Sigmoid colon (tissue), 7 donors: Measurements from ENCODE around the gene RMND5A. TPM values are rescaled to one million over a fixed set of nuclear protein-coding genes. Genes with fewer than 3 reads are reported as not detected.
"Not testable (repeated sequence)": the region's sequence is repeated elsewhere in the genome, so short reads cannot be mapped to it uniquely, and the experiment has no call there.

Source experiments
- DNase-seq: peaks from one replicate; pipeline ENCODE4 v3.0.0-alpha.2; 2019
- H3K27ac ChIP-seq, 4 donors: fragments of 200-600 bp; sonication (generic); one replicate each; pipeline ENCODE4 v1.5.1; 2016 to 2019; ENCODE audit warnings: mild to moderate bottlenecking in 1 of 4
- H3K27me3 ChIP-seq, 3 donors: fragments of 200-600 bp; sonication (generic); one replicate each; pipeline ENCODE4 v1.5.1; 2019; ENCODE audit warnings: mild to moderate bottlenecking in 1 of 3
- H3K36me3 ChIP-seq, 4 donors: fragments of 200-600 bp; sonication (generic); one replicate each; pipeline ENCODE4 v1.5.1; 2016 to 2019
- H3K4me1 ChIP-seq, 4 donors: fragments of 200-600 bp; sonication (generic); one replicate each; pipeline ENCODE4 v1.5.1; 2017 to 2019
- H3K4me3 ChIP-seq, 4 donors: fragments of 200-600 bp; sonication (generic); one replicate each; pipeline ENCODE4 v1.5.1; 2017 to 2019; ENCODE audit warnings: mild to moderate bottlenecking in 2 of 4, moderate library complexity in 1 of 4
- H3K9me3 ChIP-seq, 4 donors: fragments of 200-600 bp in 3 of 4; sonication (generic) in 3 of 4; one replicate each; pipeline versions ENCODE4 v1.5.1 to v1.6.1; 2013 to 2019
- EP300 ChIP-seq, 4 donors: sonication (generic); formaldehyde crosslinking; IDR thresholded peaks; one replicate each; pipeline ENCODE4 v1.6.1; 2017; ENCODE audit warnings: antibody characterized with exemption in 4 of 4
- POLR2A ChIP-seq, 2 donors: fragments of 450-650 bp; IDR thresholded peaks; one replicate each; pipeline ENCODE4 v1.6.1; 2016; ENCODE audit warnings: antibody characterized with exemption in 2 of 2, mild to moderate bottlenecking in 2 of 2, moderate library complexity in 2 of 2
- POLR2AphosphoS5 ChIP-seq, 4 donors: sonication (generic); formaldehyde crosslinking; IDR thresholded peaks; one replicate each; pipeline ENCODE4 v1.6.1; 2017; ENCODE audit warnings: antibody characterized with exemption in 4 of 4
- WGBS, 2 donors: extraction: QIAGEN DNeasy Blood & Tissue Kit; methylation state at CpG; one replicate each; pipeline ENCODE4 v1.1.7; 2013; 5-methylcytosine and 5-hydroxymethylcytosine counted together
- intact Hi-C: fragments of 100-400 bp; cut with DNase I; formaldehyde crosslinking; loops from one replicate; pipeline ENCODE4 v1.15.1; 2023
- polyA plus RNA-seq, 3 donors: library from polyadenylated mRNA; stranded (reverse); fragments of 200-250 nt; gene quantifications; one replicate each; pipeline ENCODE4 v1.2.3, GENCODE V29; 2013
- total RNA-seq, 4 donors: library from RNA; depleted of rRNA; stranded (reverse); fragments of >200 nt; gene quantifications; one replicate each; pipeline ENCODE4 v1.1.0, GENCODE V29; 2016
- TF ChIP-seq, protein P1 (sequence below), 4 experiments: fragments of 450-650 bp in 3 of 4; fragments of 200-600 bp in 1 of 4; IDR thresholded peaks; one replicate each; pipeline ENCODE4 v1.5.1; 2016 to 2019; ENCODE audit warnings: antibody characterized with exemption in 4 of 4, mild to moderate bottlenecking in 3 of 4, moderate library complexity in 2 of 4
- donor health status: healthy with polysubstance abuse.
- donor health status: Bipolar disorder and iron deficiency.
- donor health status: healthy.

The RMND5A gene
- total and polyA plus RNA-seq, 7 donors = 19.9 to 58.9 (median 42.4) TPM

DNA sequence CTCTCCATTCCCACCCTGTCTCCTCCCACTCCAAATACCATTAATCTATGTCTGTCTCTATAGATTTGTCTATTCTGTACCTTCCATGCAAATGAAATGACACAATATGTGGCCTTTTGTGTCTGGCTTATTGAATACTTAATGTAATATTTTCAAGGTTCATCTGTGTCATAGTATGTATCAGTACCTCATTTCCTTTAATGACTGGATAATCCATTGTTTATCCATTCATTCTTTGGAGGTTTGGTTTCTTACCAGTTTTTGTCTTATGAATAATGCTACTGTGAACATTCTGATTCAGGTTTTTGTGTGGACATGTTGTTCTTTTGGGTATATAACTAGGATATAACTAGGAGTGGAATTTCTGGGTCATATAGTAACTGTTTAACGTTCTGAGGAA, 14.8 kb downstream of the RMND5A start:
- no CpG with 5 or more reads among the region's 1 CpG for WGBS, 2 donors
- intact Hi-C loops, H3K9me3 ChIP-seq, H3K4me3 ChIP-seq, DNase-seq, H3K4me1 ChIP-seq, H3K36me3 ChIP-seq, H3K27me3 ChIP-seq, H3K27ac ChIP-seq: not testable (repeated sequence)

DNA sequence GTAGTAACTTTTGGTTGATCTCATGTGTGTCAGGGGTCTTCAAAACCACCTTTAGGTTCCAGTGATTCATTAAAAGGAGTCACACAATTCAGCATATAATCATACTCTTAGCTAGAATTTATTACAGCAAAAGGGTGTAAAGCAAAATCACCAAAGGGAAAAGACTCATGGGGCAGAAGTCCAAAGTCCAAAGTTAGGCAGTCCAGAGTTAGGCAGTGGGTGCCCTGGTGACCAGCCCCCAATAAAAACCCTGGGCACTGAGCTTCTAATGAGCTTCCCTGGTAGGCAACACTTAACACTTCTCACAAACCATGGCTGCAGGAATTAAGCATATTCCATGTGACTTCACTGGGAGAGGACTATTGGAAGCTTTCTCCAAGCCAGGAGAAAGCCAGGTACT, 19.4 kb downstream of the RMND5A start:
- H3K27ac ChIP-seq, H3K27me3 ChIP-seq, H3K4me3 ChIP-seq, intact Hi-C loops, DNase-seq, H3K9me3 ChIP-seq, H3K4me1 ChIP-seq, H3K36me3 ChIP-seq: not testable (repeated sequence)

DNA sequence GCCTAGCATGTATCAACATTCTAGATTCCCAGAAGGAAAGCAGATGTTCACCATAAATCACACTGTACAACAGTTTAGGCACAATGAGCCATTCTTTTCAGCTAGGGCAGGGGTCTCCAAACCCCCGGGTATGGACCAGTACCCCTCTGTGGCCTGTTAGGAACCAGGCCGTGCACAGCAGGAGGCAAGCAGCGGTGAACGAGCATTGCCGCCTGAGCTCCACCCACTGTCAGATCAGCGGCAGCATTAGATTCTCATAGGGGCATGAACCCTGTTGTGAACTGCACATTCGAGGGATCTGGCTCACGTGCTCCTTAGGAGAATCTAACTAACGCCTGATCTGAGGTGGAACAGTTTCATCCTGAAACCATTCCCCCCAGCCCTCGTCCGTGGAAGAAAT, 19.8 kb downstream of the RMND5A start:
- H3K4me1 ChIP-seq, intact Hi-C loops, H3K27ac ChIP-seq, DNase-seq, H3K36me3 ChIP-seq, H3K9me3 ChIP-seq, H3K4me3 ChIP-seq, H3K27me3 ChIP-seq: not testable (repeated sequence)
- no CpG with 5 or more reads among the region's 11 CpGs for whole genome bisulfite sequencing, 2 donors

DNA sequence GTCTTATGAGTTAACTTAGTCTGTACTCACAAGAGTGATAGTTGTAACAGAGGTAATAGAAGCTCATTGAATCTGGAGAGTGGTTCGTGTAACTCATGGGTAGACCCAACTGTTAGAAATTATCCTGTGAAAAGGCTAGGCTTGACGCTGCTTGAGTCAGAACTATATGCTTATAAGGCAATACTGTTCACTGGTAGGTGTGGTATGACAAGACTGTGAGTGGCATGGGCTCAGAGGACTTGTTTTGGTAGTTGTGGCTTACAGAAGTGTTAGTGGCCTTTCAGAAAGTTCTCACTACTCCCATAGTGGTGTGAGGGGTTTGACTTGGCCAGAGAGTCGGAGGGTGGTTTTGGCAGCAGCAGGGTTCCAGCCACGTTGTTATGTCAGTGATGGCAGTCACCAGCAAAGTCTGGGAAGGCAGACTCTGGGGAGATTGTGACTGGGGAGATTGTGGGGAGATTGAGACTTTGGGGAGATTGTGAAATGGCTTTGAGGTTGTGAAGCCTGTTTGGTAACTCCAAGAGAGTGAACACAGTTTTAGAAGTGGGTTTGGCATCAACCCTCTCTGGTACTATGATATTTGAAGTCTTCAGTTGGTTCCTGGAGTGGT, 21.9 kb downstream of the RMND5A start:
- DNase-seq, H3K4me3 ChIP-seq, H3K36me3 ChIP-seq, H3K27me3 ChIP-seq, H3K9me3 ChIP-seq, intact Hi-C loops, H3K27ac ChIP-seq, H3K4me1 ChIP-seq: not testable (repeated sequence)
- 75 to 86% methylated on average over 1 of the region's 4 CpGs for WGBS, 2 donors

DNA sequence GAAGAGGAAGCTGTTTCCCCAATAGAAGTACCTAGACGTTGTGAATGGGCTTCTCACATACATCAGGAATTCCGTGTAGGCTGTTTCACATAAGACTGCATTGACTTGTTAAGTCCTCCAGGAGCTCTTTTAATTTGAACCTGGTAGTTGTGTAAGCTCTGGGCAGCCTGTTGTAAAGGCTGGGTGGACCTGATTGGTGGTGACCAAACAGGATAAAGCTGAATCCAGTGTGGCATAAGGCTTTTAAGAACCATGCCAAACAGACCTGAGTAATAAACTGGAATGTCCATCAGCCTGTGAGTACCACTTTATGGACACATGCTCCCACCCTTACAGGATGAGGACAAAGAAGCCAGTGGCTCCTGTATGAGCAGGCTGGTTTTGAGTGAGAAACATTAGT, 24.1 kb downstream of the RMND5A start:
- intact Hi-C loops = no loop called here

DNA sequence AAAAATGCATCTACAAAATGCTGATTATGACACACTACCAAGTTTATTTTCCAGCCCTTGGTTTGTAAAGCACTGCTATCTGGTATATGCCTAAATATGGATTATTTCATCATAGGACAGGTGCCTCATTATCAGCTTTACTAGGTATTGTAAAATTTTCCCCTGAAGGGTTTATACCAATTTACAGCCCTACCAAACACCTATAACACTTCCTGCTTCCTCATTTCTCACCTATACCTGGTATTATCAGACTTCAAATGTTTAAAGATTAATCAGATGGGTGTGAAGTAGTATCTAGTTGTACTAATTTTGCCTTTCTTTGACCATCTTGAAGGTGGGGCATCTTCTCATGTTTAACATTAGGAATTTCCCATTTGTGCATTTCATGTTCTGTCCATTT, 26.8 kb downstream of the RMND5A start:
- intact Hi-C loops = no loop called here
- no peaks in the 10 kb centered on the region for H3K27me3 ChIP-seq
- H3K27ac ChIP-seq = no peak overlapping the region
- no peaks in the 10 kb centered on the region for H3K9me3 ChIP-seq
- TF ChIP-seq, protein P1, sequence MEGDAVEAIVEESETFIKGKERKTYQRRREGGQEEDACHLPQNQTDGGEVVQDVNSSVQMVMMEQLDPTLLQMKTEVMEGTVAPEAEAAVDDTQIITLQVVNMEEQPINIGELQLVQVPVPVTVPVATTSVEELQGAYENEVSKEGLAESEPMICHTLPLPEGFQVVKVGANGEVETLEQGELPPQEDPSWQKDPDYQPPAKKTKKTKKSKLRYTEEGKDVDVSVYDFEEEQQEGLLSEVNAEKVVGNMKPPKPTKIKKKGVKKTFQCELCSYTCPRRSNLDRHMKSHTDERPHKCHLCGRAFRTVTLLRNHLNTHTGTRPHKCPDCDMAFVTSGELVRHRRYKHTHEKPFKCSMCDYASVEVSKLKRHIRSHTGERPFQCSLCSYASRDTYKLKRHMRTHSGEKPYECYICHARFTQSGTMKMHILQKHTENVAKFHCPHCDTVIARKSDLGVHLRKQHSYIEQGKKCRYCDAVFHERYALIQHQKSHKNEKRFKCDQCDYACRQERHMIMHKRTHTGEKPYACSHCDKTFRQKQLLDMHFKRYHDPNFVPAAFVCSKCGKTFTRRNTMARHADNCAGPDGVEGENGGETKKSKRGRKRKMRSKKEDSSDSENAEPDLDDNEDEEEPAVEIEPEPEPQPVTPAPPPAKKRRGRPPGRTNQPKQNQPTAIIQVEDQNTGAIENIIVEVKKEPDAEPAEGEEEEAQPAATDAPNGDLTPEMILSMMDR (IDR thresholded peaks at IDR 0.05) = no peak
- TF ChIP-seq POLR2A (IDR thresholded peaks at IDR 0.05) (no peak), EP300 (IDR thresholded peaks at IDR 0.05) (no peak), POLR2AphosphoS5 (IDR thresholded peaks at IDR 0.05) (no peak)
- H3K4me3 ChIP-seq = no peak overlapping the region
- DNase-seq = no peak
- H3K36me3 ChIP-seq = peaks cover 0 to 10% (median 0%) of the 10 kb centered on the region in 4 donors
- peaks cover 0 to 15% (median 4%) of the 10 kb centered on the region in 4 donors for H3K4me1 ChIP-seq

More for the DNA sequence above, 24.1 kb downstream of the RMND5A start:
- Histone ChIP-seq H3K36me3 (peaks cover 0 to 10% (median 0%) of the 10 kb centered on the region in 4 donors), H3K4me1 (peaks cover 0 to 15% (median 0%) of the 10 kb centered on the region in 4 donors), H3K27me3 (no peaks in the 10 kb centered on the region), H3K4me3 (no peak overlapping the region), H3K27ac (no peak overlapping the region), H3K9me3 (no peaks in the 10 kb centered on the region)
- DNase-seq = no peak
- 79 to 87% methylated on average over 2 of the region's 2 CpGs for WGBS, 2 donors
- TF ChIP-seq EP300 (IDR thresholded peaks at IDR 0.05) = no peak
- no peak for TF ChIP-seq POLR2A (IDR thresholded peaks at IDR 0.05)
- TF ChIP-seq, protein P1 (IDR thresholded peaks at IDR 0.05) = no peak
- no peak for TF ChIP-seq POLR2AphosphoS5 (IDR thresholded peaks at IDR 0.05)
